H4 (cell line): ENCODE results near the gene SLC25A48. TPM values are rescaled to one million over a fixed set of nuclear protein-coding genes. Genes with fewer than 3 reads are reported as not detected.
A peak's percentile ranks its signal among the peaks of the same experiment; 100 is the strongest.

Experiments
- DNase-seq: peaks from one replicate; pipeline ENCODE4 v3.0.0-alpha.2; 2015; ENCODE audit warnings: low spot score
- total RNA-seq: library from RNA; depleted of rRNA; stranded (reverse); fragments of >200 nt; shearing (Covaris generic); gene quantifications from 2 replicates; pipeline ENCODE4 v1.2.3, GENCODE V29; 2014; rRNA removed

Gene SLC25A48
- not detected in 2 replicates for total RNA-seq

- DNase-seq = peak; percentile 67
Observed at GRCh38 chr5:135834639-135835529, at the start of gene SLC25A48. SLC25A48 (plus strand) TSS chr5:135834663; CDS start chr5:135834848, 185 bp downstream.

- no peak for DNase-seq
Observed at GRCh38 chr5:135800656-135801055, 33.8 kb upstream of the SLC25A48 start.

- DNase-seq = no peak
Observed at GRCh38 chr5:135810188-135810943, 24.1 kb upstream of the SLC25A48 start.

- no peak for DNase-seq
Observed at GRCh38 chr5:135811007-135811406, 23.5 kb upstream of the SLC25A48 start.

GRCh38 chr5:135813758-135814157 lies 20.7 kb upstream of the SLC25A48 start:
- no peak for DNase-seq

GRCh38 chr5:135814316-135814715 lies 20.1 kb upstream of the SLC25A48 start:
- DNase-seq = no peak

- DNase-seq = no peak
Observed at GRCh38 chr5:135814812-135815211, 19.7 kb upstream of the SLC25A48 start.

GRCh38 chr5:135821061-135821801 lies 13.2 kb upstream of the SLC25A48 start:
- no peak for DNase-seq

GRCh38 chr5:135821802-135822201 lies 12.7 kb upstream of the SLC25A48 start:
- DNase-seq = no peak

GRCh38 chr5:135822286-135822685 lies 12.2 kb upstream of the SLC25A48 start:
- DNase-seq = no peak

GRCh38 chr5:135822959-135823358 lies 11.5 kb upstream of the SLC25A48 start:
- DNase-seq = no peak

- DNase-seq = no peak
Observed at GRCh38 chr5:135823881-135824280, 10.6 kb upstream of the SLC25A48 start.

GRCh38 chr5:135824541-135825041 lies 9.9 kb upstream of the SLC25A48 start:
- no peak for DNase-seq

- DNase-seq = no peak
Observed at GRCh38 chr5:135825373-135826220, 8.9 kb upstream of the SLC25A48 start.

- DNase-seq = no peak
Observed at GRCh38 chr5:135826221-135826525, 8.3 kb upstream of the SLC25A48 start.

GRCh38 chr5:135826994-135827671 lies 7.3 kb upstream of the SLC25A48 start:
- DNase-seq = no peak

GRCh38 chr5:135827965-135828781 lies 6.3 kb upstream of the SLC25A48 start:
- no peak for DNase-seq

- no peak for DNase-seq
Observed at GRCh38 chr5:135828782-135829127, 5.7 kb upstream of the SLC25A48 start.

GRCh38 chr5:135829179-135829578 lies 5.3 kb upstream of the SLC25A48 start:
- DNase-seq = no peak
